Ovary (tissue), 9 donors: Measurements from ENCODE around the gene TMIGD2. TPM values are rescaled to one million over a fixed set of nuclear protein-coding genes. Genes with fewer than 3 reads are reported as not detected.
"Not testable (repeated sequence)": the region's sequence is repeated elsewhere in the genome, so short reads cannot be mapped to it uniquely, and the experiment has no call there.

Experiments used
- DNase-seq, 5 donors: peaks; one replicate each; pipeline ENCODE4 v3.0.0-alpha.2; 2019 to 2020
- H3K27ac ChIP-seq, 2 donors: fragments of 200-600 bp; one replicate each; pipeline versions ENCODE4 v1.5.1 to v1.8.0; 2019 to 2022
- H3K27me3 ChIP-seq: fragments of 200-600 bp; one replicate; pipeline ENCODE4 v1.8.0; 2022
- H3K36me3 ChIP-seq: fragments of 200-600 bp; sonication (generic); one replicate; pipeline ENCODE4 v1.5.1; 2019
- H3K4me1 ChIP-seq: one replicate; pipeline ENCODE4 v1.8.1; 2013; ENCODE audit warnings: mild to moderate bottlenecking, moderate library complexity; ENCODE audit not compliant: insufficient read depth
- H3K4me3 ChIP-seq: fragments of 200-600 bp; sonication (generic); one replicate; pipeline ENCODE4 v1.5.1; 2017
- H3K9me3 ChIP-seq, 2 donors: fragments of 200-600 bp in 1 of 2; sonication (generic) in 1 of 2; one replicate each; pipeline versions ENCODE4 v1.5.1 to v1.8.1; 2013 to 2019; ENCODE audit warnings: mild to moderate bottlenecking in 1 of 2, moderate library complexity in 1 of 2
- EP300 ChIP-seq: sonication (generic); formaldehyde crosslinking; IDR thresholded peaks from one replicate; pipeline ENCODE4 v1.6.1; 2017; ENCODE audit warnings: antibody characterized with exemption
- POLR2A ChIP-seq: fragments of 450-650 bp; IDR thresholded peaks from one replicate; pipeline ENCODE4 v1.6.1; 2017; ENCODE audit warnings: antibody characterized with exemption, mild to moderate bottlenecking, moderate library complexity
- WGBS, 3 donors: extraction: QIAGEN DNeasy Blood & Tissue Kit in 1 of 3; methylation state at CpG; one replicate each; pipeline versions ENCODE4 v1.1.5 to v1.1.7; 2013 to 2017; 5-methylcytosine and 5-hydroxymethylcytosine counted together
- intact Hi-C, 4 donors: fragments of 100-400 bp; cut with DNase I; formaldehyde crosslinking; loops; one replicate each; pipeline versions ENCODE4 v1.11.0 to v1.15.1; 2022 to 2023
- polyA plus RNA-seq, 2 donors: library from polyadenylated mRNA; stranded (reverse); fragments of 200-250 nt in 1 of 2; fragments of 350-450 nt in 1 of 2; fragmentation: Illumina TruSeq in 1 of 2; extraction: RNeasy Lipid Tissue Mini Kit (QIAGEN cat#74804) in 1 of 2; gene quantifications; one replicate each; pipeline ENCODE4 v1.2.3, GENCODE V29; 2013 to 2014
- total RNA-seq, 7 donors: library from RNA; depleted of rRNA in 2 of 7; stranded (reverse); fragments of >200 nt in 2 of 7; fragmentation: NEBNext Ultra II Directional in 3 of 7; extraction: Animal tissue kit (Norgen Biotek cat#: 25700) in 3 of 7; gene quantifications; one replicate each; pipeline versions ENCODE4 v1.1.0 to v1.2.4, GENCODE V29; 2016 to 2023
- TF ChIP-seq, protein P1 (sequence below), 3 donors: fragments of 450-650 bp in 2 of 3; fragments of 200-600 bp in 1 of 3; IDR thresholded peaks; one replicate each; pipeline versions ENCODE4 v1.5.1 to v1.8.0; 2016 to 2022; ENCODE audit warnings: antibody characterized with exemption in 3 of 3, mild to moderate bottlenecking in 1 of 3
- donor health status: DM: no; HTN: no; CAD: no; lungs with moderate emphysema.
- donor health status: DM: no; HTN: no; CAD: no.
- donor health status: Bipolar disorder and iron deficiency.
- donor health status: DM: yes; HTN: yes; CAD: no.
- donor health status: DM: no; HTN: no; CAD: no.
- donor health status: DM: yes; HTN: yes; CAD: no.

The TMIGD2 gene
- total and polyA plus RNA-seq, 9 donors, result 0.29 to 0.36 TPM; not detected in 7

DNA sequence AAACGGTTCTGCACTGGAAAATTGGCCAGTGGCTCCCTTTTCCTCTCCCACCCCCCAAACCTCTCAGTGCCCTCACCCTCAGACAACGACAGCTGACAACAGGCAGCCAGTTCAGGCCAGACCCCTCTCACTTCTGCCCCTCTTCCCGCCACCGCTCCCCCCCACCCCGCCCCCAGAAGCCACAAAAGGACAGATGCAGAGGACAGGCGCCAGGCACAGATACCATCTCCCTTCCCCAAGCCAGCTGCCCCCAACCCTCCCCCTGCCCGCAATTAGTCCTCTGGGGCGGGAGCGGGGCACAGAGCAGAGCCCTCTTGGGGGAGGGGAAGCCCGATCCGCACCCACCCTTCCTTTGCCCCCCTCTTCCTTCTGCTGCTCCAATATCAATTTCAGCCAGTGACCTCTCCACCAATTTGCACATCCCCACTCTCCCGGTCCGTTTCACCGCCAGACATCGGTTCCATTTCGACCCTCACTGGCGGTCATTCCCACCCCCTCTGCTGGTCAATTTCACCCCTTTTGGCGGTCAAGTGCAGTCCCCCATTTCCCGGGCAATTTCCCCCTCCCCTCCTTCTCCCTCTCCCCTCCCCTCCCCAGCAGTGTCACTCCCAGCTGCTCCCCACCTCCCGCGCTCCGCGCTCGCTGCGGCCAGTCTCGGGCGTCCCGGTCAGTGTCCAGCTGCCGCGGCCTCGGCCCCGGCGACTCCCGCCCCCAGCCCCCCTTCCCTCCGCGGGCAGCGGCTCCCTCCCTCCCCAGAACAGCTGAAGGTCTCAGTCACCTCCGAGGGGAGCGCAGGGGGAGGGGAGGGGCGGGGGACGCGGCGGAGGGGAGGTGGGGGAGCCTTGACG, 23.5 kb downstream of the TMIGD2 start, which contains the start of gene SHD:
Gene SHD, plus strand, starts transcription at position 848 of the 848 bp plus-strand sequence. CDS start 798 bp downstream, outside the sequence.
- Histone ChIP-seq H3K4me1 (peaks cover 3% of the 10 kb centered on the region), H3K27me3 (no peaks in the 10 kb centered on the region), H3K9me3 (no peaks in the 10 kb centered on the region), H3K4me3 (peak within 1 kb of the TSS; percentile 24), H3K27ac (no peak within 1 kb of the TSS), H3K36me3 (no peaks in the 10 kb centered on the region)
- WGBS, 3 donors, result 3 to 5% (median 4%) methylated on average over 32 to 44 of the region's 44 CpGs
- intact Hi-C loops, result no loop called here
- no peak for TF ChIP-seq EP300
- TF ChIP-seq, protein P1, sequence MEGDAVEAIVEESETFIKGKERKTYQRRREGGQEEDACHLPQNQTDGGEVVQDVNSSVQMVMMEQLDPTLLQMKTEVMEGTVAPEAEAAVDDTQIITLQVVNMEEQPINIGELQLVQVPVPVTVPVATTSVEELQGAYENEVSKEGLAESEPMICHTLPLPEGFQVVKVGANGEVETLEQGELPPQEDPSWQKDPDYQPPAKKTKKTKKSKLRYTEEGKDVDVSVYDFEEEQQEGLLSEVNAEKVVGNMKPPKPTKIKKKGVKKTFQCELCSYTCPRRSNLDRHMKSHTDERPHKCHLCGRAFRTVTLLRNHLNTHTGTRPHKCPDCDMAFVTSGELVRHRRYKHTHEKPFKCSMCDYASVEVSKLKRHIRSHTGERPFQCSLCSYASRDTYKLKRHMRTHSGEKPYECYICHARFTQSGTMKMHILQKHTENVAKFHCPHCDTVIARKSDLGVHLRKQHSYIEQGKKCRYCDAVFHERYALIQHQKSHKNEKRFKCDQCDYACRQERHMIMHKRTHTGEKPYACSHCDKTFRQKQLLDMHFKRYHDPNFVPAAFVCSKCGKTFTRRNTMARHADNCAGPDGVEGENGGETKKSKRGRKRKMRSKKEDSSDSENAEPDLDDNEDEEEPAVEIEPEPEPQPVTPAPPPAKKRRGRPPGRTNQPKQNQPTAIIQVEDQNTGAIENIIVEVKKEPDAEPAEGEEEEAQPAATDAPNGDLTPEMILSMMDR (IDR thresholded peaks at IDR 0.05), result no peak
- no peak for TF ChIP-seq POLR2A
- no peak for DNase-seq

GRCh38 chr19:4278010-4278409, 24.2 kb downstream of the TMIGD2 start:
- no peak for DNase-seq
- H3K36me3 ChIP-seq, result no peaks in the 10 kb centered on the region
- H3K9me3 ChIP-seq, result no peaks in the 10 kb centered on the region
- TF ChIP-seq EP300, result no peak
- TF ChIP-seq, protein P1 (IDR thresholded peaks at IDR 0.05), result no peak
- TF ChIP-seq POLR2A, result no peak
- no peak overlapping the region for H3K4me3 ChIP-seq
- WGBS, 3 donors, result 36 to 54% (median 43%) methylated on average over 4 of the region's 4 CpGs
- no peaks in the 10 kb centered on the region for H3K27me3 ChIP-seq
- no peak overlapping the region for H3K27ac ChIP-seq
- H3K4me1 ChIP-seq, result peaks cover 3% of the 10 kb centered on the region
- intact Hi-C loops, result no loop called here

- H3K4me1 ChIP-seq, result peaks cover 3% of the 10 kb centered on the region
- no peaks in the 10 kb centered on the region for H3K9me3 ChIP-seq
- H3K27ac ChIP-seq, result no peak overlapping the region
- WGBS, 3 donors, result 38 to 50% (median 44%) methylated on average over 16 of the region's 16 CpGs
- no peak for DNase-seq
- intact Hi-C loops, result no loop called here
- H3K4me3 ChIP-seq, result no peak overlapping the region
- H3K27me3 ChIP-seq, result no peaks in the 10 kb centered on the region
- TF ChIP-seq, protein P1 (IDR thresholded peaks at IDR 0.05), result no peak
- H3K36me3 ChIP-seq, result no peaks in the 10 kb centered on the region
Observed at GRCh38 chr19:4277191-4277696, 24.9 kb downstream of the TMIGD2 start.

GRCh38 chr19:4274321-4274686, 27.9 kb downstream of the TMIGD2 start:
- H3K4me1 ChIP-seq, H3K27ac ChIP-seq, H3K27me3 ChIP-seq, H3K36me3 ChIP-seq, H3K9me3 ChIP-seq, H3K4me3 ChIP-seq, intact Hi-C loops, DNase-seq: not testable (repeated sequence)
- 75 to 88% (median 82%) methylated on average over 6 of the region's 6 CpGs for WGBS, 3 donors

DNA sequence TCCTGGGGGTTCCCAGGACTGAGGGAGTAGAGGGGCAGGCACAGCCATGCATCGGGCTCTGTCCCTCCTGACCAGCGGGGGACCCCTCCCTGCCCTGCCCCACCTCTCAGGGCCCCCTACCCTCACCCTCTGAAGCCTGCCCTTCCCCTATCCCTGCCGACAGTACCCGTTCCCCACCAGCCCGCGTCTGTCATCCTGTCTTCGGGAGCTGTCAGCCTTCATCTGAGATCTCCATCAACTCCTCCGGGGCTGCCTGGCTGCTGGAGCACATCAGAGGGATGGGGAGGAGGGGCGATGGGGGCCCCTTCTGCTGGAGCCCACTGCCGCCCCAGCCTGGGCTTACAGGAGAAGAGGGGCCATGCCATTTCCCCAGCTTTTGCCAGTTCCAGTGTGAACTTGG, 29.3 kb downstream of the TMIGD2 start:
- TF ChIP-seq, protein P1 (IDR thresholded peaks at IDR 0.05), result no peak
- TF ChIP-seq EP300, result no peak
- no peak for TF ChIP-seq POLR2A
- Histone ChIP-seq H3K36me3 (no peaks in the 10 kb centered on the region), H3K4me1 (peaks cover 1% of the 10 kb centered on the region), H3K9me3 (no peaks in the 10 kb centered on the region), H3K27me3 (no peaks in the 10 kb centered on the region), H3K4me3 (no peak overlapping the region), H3K27ac (no peak overlapping the region)
- DNase-seq, result no peak
- WGBS, 3 donors, result 65 to 79% (median 69%) methylated on average over 10 of the region's 10 CpGs
- intact Hi-C loops, result no loop called here
